Measurements from ENCODE around the gene CHCHD3. TPM values are rescaled to one million over a fixed set of nuclear protein-coding genes. Genes with fewer than 3 reads are reported as not detected.

The CHCHD3 gene
- total and polyA plus RNA-seq, 2 of the 4 experiments (the other 2 are of a cell fraction), result 56.9 to 141 TPM

- Histone ChIP-seq H3K27me3 (ENCODE audit: control insufficient read depth, insufficient read depth, low read length) (no peaks in the 10 kb centered on the region), H2BK5ac (ENCODE audit: low read depth, low read length, poor library complexity, severe bottlenecking) (no peak overlapping the region), H4K8ac (ENCODE audit: low read depth in 2 of 2, low read length in 2 of 2) (no peak overlapping the region), H3K18ac (ENCODE audit: low read depth, low read length) (no peak overlapping the region), H3K27ac (ENCODE audit: insufficient read depth, low read length) (no peak overlapping the region), H2BK120ac (ENCODE audit: low read depth, low read length) (no peak overlapping the region), H3K23ac (ENCODE audit: low read depth, low read length) (no peak overlapping the region), H3K36me3 (ENCODE audit: control insufficient read depth, insufficient read depth, low read length) (no peaks in the 10 kb centered on the region), H2BK20ac (ENCODE audit: low read depth, low read length) (no peak overlapping the region; the same call in 1 of the 2 replicates), H4K91ac (ENCODE audit: insufficient read depth, low read depth, low read length) (no peak overlapping the region), H3K56ac (ENCODE audit: extremely low read depth, insufficient read depth, low read length) (no peak overlapping the region), H3K9me3 (ENCODE audit: control insufficient read depth, insufficient read depth, low read length) (peaks cover 4% of the 10 kb centered on the region; the same call in 1 of the 2 replicates), H3K4me2 (ENCODE audit: low read depth, low read length) (no peak overlapping the region), H3K4me1 (ENCODE audit: control insufficient read depth, insufficient read depth, low read length) (no peaks in the 10 kb centered on the region), H2AK9ac (replicated peaks; ENCODE audit: low read depth, low read length, poor library complexity) (no peak overlapping the region), H3K4ac (ENCODE audit: low read depth, low read length) (no peak overlapping the region), H3K14ac (replicated peaks; ENCODE audit: low read depth, low read length) (no peak overlapping the region), H3K9ac (ENCODE audit: low read depth, low read length) (no peak overlapping the region), H2AK5ac (ENCODE audit: low read depth, low read length) (no peak overlapping the region), H3K9me1 (ENCODE audit: insufficient read depth, low read length) (no peaks in the 10 kb centered on the region), H2AFZ (replicated peaks; ENCODE audit: low read length, poor library complexity) (no peak overlapping the region), H4K5ac (ENCODE audit: low read depth, low read length) (no peak overlapping the region), H2BK15ac (ENCODE audit: low read depth, low read length) (no peak overlapping the region), H3K4me3 (ENCODE audit: insufficient read depth, low read depth, low read length) (no peak overlapping the region), H3K79me1 (ENCODE audit: low read depth in 1 of 2, low read length in 2 of 2) (peaks cover 0 to 6% of the 10 kb centered on the region in 2 experiments; a peak in 3 of 4 replicates), H4K20me1 (ENCODE audit: insufficient read depth, low read length) (no peaks in the 10 kb centered on the region)
- intact Hi-C loops (cut with micrococcal nuclease), result no loop called here
- ChIA-PET CTCF (no interaction called here), POLR2A (ENCODE audit: unreplicated experiment) (no interaction called here)
- 88% methylated on average over 1 of the region's 11 CpGs; no CpG with 5 or more reads in 1 of the 2 experiments for WGBS, 2 experiments (ENCODE audit: extremely low coverage in 2 of 2, insufficient read length in 1 of 2)
- no peak for TF ChIP-seq CTCF (conservative IDR thresholded peaks at IDR 0.05; ENCODE audit: low read depth, low read length)
- TF ChIP-seq RAD21 (IDR thresholded peaks at IDR 0.05; ENCODE audit: low read length), result no peak
- no peak for TF ChIP-seq POLR2A (IDR thresholded peaks at IDR 0.05; ENCODE audit: low read depth, low read length)
- TF ChIP-seq MAFK (IDR thresholded peaks at IDR 0.05; ENCODE audit: low read depth, low read length), result no peak
- no peak for TF ChIP-seq MAZ (IDR thresholded peaks at IDR 0.05; ENCODE audit: borderline replicate concordance, low read depth, low read length)
- no peak for TF ChIP-seq SMC3 (IDR thresholded peaks at IDR 0.05; ENCODE audit: low read depth, low read length)
- TF ChIP-seq USF2 (IDR thresholded peaks at IDR 0.05; ENCODE audit: low read depth, low read length), result no peak
- TF ChIP-seq RFX5 (IDR thresholded peaks at IDR 0.05; ENCODE audit: low read depth, low read length), result no peak
- no peak for TF ChIP-seq MXI1 (IDR thresholded peaks at IDR 0.05; ENCODE audit: borderline replicate concordance, low read depth, low read length)
- TF ChIP-seq FOS (IDR thresholded peaks at IDR 0.05; ENCODE audit: low read depth, low read length), result no peak
- no peak for TF ChIP-seq CHD1 (IDR thresholded peaks at IDR 0.05; ENCODE audit: low read depth, low read length)
- no peak for TF ChIP-seq RCOR1 (IDR thresholded peaks at IDR 0.05; ENCODE audit: insufficient replicate concordance, low read length)
- TF ChIP-seq ELK1 (IDR thresholded peaks at IDR 0.05; ENCODE audit: borderline replicate concordance, low read depth, low read length), result no peak
- no peak for TF ChIP-seq BHLHE40 (IDR thresholded peaks at IDR 0.05; ENCODE audit: low read depth, low read length)
- TF ChIP-seq NFE2L2 (IDR thresholded peaks at IDR 0.05; ENCODE audit: low read depth, low read length), result no peak
- no peak for TF ChIP-seq CEBPB (IDR thresholded peaks at IDR 0.05; ENCODE audit: low read depth, low read length)
- no peak for ATAC-seq (ENCODE audit: low read depth)
- in situ Hi-C loops (cut with MboI; ENCODE audit: low sequenced_read_pairs), result no loop called here
- no TSS peak for BruUV-seq (replicated peaks)
- dilution Hi-C loops (cut with HindIII; ENCODE audit: low sequenced_read_pairs, unreplicated experiment), result no loop called here
- DNase-seq, result peak; percentile 24
Observed at GRCh38 chr7:132865366-132866143, 216.3 kb downstream of the CHCHD3 start.
